ENCODE measurements around the gene PARD3. TPM values are rescaled to one million over a fixed set of nuclear protein-coding genes. Genes with fewer than 3 reads are reported as not detected.

Gene PARD3
- total RNA-seq, 1 donor, result 42.1 TPM

DNA sequence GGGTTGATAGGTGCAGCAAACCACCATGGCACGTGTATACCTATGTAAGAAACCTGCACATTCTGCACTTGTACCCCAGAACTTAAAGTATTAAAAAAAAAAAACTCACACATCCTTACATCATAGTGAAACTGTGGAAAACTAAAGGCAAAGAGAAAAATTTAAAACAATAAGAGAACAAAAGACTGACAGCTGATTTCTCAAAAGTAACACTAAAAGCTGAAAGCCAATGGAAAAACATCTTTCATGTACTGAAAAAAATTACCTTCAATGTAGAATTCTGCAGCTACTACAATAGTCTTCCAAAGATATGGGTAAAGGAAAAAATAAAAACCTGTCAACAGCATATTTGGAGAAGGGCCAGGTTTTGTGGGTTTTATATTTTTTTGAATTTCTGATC lies 751.5 kb downstream of the PARD3 start:
- no peak overlapping the region for H3K4me3 ChIP-seq (ENCODE audit: low read depth, low read length)
- no peak for DNase-seq (ENCODE audit: low read depth)
- TF ChIP-seq, protein P1, sequence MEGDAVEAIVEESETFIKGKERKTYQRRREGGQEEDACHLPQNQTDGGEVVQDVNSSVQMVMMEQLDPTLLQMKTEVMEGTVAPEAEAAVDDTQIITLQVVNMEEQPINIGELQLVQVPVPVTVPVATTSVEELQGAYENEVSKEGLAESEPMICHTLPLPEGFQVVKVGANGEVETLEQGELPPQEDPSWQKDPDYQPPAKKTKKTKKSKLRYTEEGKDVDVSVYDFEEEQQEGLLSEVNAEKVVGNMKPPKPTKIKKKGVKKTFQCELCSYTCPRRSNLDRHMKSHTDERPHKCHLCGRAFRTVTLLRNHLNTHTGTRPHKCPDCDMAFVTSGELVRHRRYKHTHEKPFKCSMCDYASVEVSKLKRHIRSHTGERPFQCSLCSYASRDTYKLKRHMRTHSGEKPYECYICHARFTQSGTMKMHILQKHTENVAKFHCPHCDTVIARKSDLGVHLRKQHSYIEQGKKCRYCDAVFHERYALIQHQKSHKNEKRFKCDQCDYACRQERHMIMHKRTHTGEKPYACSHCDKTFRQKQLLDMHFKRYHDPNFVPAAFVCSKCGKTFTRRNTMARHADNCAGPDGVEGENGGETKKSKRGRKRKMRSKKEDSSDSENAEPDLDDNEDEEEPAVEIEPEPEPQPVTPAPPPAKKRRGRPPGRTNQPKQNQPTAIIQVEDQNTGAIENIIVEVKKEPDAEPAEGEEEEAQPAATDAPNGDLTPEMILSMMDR (IDR thresholded peaks at IDR 0.05; ENCODE audit: insufficient read depth, low read length), result no peak

DNA sequence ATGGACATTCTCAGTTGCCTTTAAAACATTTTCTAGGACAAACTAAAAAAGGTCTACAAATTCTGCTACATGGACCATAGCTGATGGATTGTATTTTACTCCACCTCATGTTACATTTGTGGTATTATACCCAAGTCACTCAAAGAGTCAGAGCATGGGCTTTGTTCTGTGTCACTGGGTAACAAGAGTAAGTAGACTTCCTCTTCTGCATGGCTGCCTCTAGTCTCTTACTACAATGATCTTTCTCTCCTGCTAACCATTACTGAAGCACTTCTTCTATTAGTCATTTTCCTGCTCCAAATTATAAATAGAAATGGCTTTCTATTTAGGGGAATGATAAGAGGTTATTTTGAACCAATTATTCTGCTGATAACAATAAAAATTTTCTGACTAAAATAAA lies 753.3 kb downstream of the PARD3 start:
- DNase-seq (ENCODE audit: low read depth), result no peak
- TF ChIP-seq, protein P1 (IDR thresholded peaks at IDR 0.05; ENCODE audit: insufficient read depth, low read length), result no peak
- H3K4me3 ChIP-seq (ENCODE audit: low read depth, low read length), result no peak overlapping the region

Small RNA genes lying within 50 kb of the gene (small RNA-seq; reads per million reads assigned to genes)
- not detected for gene ELOBP4
- gene RF00019, result not detected
- not detected for gene RPL37P18
